Natural killer cell treated with Interleukin-12 subunit alpha and Interleukin-12 subunit beta and Interleukin-15 and Interleukin-18, amount 100 ng/mL, for 72 hours (primary cell): ENCODE results near the gene PRSS58. TPM values are rescaled to one million over a fixed set of nuclear protein-coding genes. Genes with fewer than 3 reads are reported as not detected.

Experiments
- ATAC-seq, 2 donors: fragments of 150-1000 bp; cut with Tn5 transposase in 1 of 2; sonication (Bioruptor Pico), chemical (Tn5 transposase) in 1 of 2; 2 replicates each; pipeline ENCODE4 v1.10.0; 2021
- DNase-seq: peaks from one replicate; pipeline ENCODE4 v3.0.0; 2022; ENCODE audit warnings: low spot score
- H3K27ac Mint-ChIP-seq, 2 donors: 1 replicate in 1 of 2; 2 replicates in 1 of 2; pipeline ENCODE4 v1.8.0; 2022; ENCODE audit warnings: mixed read lengths in 2 of 2, mild to moderate bottlenecking in 1 of 2, moderate library complexity in 1 of 2
- H3K27me3 Mint-ChIP-seq, 2 donors: 1 replicate in 1 of 2; 2 replicates in 1 of 2; pipeline ENCODE4 v1.8.0; 2022; ENCODE audit warnings: mixed read lengths in 2 of 2
- H3K36me3 Mint-ChIP-seq: one replicate; pipeline ENCODE4 v1.8.0; 2022; ENCODE audit warnings: mixed read lengths
- H3K4me1 Mint-ChIP-seq, 2 donors: 1 replicate in 1 of 2; 2 replicates in 1 of 2; pipeline ENCODE4 v1.8.0; 2022; ENCODE audit warnings: low read depth in 2 of 2, mixed read lengths in 2 of 2, mild to moderate bottlenecking in 1 of 2
- H3K4me3 Mint-ChIP-seq: one replicate; pipeline ENCODE4 v1.8.0; 2022; ENCODE audit warnings: mixed read lengths
- H3K9me3 Mint-ChIP-seq: 2 replicates; pipeline ENCODE4 v1.8.0; 2022; ENCODE audit warnings: mixed read lengths
- total RNA-seq, 2 donors: library from RNA; stranded (reverse); gene quantifications; one replicate each; pipeline ENCODE4 v1.2.3, GENCODE V29; 2022

Gene PRSS58
- total RNA-seq, 2 donors from 2014 or later, result not detected

- no peaks in the 10 kb centered on the region for H3K4me1 Mint-ChIP-seq
- H3K27ac Mint-ChIP-seq, result no peak overlapping the region
- ATAC-seq (no peak), DNase-seq (no peak)
- H3K9me3 Mint-ChIP-seq, result peaks cover 6% of the 10 kb centered on the region
- H3K36me3 Mint-ChIP-seq, result no peaks in the 10 kb centered on the region
- no peak overlapping the region for H3K4me3 Mint-ChIP-seq
- H3K27me3 Mint-ChIP-seq, result peaks cover 25 to 34% of the 10 kb centered on the region in 2 donors
Observed at GRCh38 chr7:142263598-142264380, 5.9 kb upstream of the PRSS58 start.

GRCh38 chr7:142250705-142251104 lies 7.2 kb downstream of the PRSS58 start:
- H3K4me3 Mint-ChIP-seq, result no peak overlapping the region
- no peak overlapping the region for H3K27ac Mint-ChIP-seq
- H3K27me3 Mint-ChIP-seq, result peaks cover 0 to 8% of the 10 kb centered on the region in 2 donors
- no peaks in the 10 kb centered on the region for H3K9me3 Mint-ChIP-seq
- no peak for ATAC-seq
- H3K4me1 Mint-ChIP-seq, result no peaks in the 10 kb centered on the region
- no peak for DNase-seq
- no peaks in the 10 kb centered on the region for H3K36me3 Mint-ChIP-seq

GRCh38 chr7:142249918-142250317 lies 7.9 kb downstream of the PRSS58 start:
- Mint-ChIP-seq H3K4me1 (no peaks in the 10 kb centered on the region), H3K27me3 (peaks cover 0 to 8% of the 10 kb centered on the region in 2 donors), H3K4me3 (no peak overlapping the region), H3K27ac (no peak overlapping the region), H3K36me3 (no peaks in the 10 kb centered on the region), H3K9me3 (no peaks in the 10 kb centered on the region)
- DNase-seq (no peak), ATAC-seq (no peak)

GRCh38 chr7:142248166-142249160 lies 9.4 kb downstream of the PRSS58 start:
- Mint-ChIP-seq H3K36me3 (no peaks in the 10 kb centered on the region), H3K27ac (no peak overlapping the region), H3K27me3 (peaks cover 0 to 13% of the 10 kb centered on the region in 2 donors), H3K4me1 (no peaks in the 10 kb centered on the region), H3K9me3 (no peaks in the 10 kb centered on the region), H3K4me3 (no peak overlapping the region)
- DNase-seq (no peak), ATAC-seq (peak in 1 of 2 donors; percentile 33)

GRCh38 chr7:142243823-142244222 lies 14.0 kb downstream of the PRSS58 start:
- ATAC-seq (no peak), DNase-seq (no peak)
- Mint-ChIP-seq H3K4me3 (no peak overlapping the region), H3K36me3 (no peaks in the 10 kb centered on the region), H3K27me3 (peaks cover 0 to 18% of the 10 kb centered on the region in 2 donors), H3K4me1 (no peaks in the 10 kb centered on the region), H3K9me3 (no peaks in the 10 kb centered on the region), H3K27ac (no peak overlapping the region)

- Mint-ChIP-seq H3K9me3 (no peaks in the 10 kb centered on the region), H3K4me1 (no peaks in the 10 kb centered on the region), H3K27ac (no peak overlapping the region), H3K36me3 (no peaks in the 10 kb centered on the region), H3K27me3 (peaks cover 20 to 25% of the 10 kb centered on the region in 2 donors), H3K4me3 (no peak overlapping the region)
- no peak for DNase-seq
- no peak for ATAC-seq
Observed at GRCh38 chr7:142240546-142240945, 17.3 kb downstream of the PRSS58 start.

GRCh38 chr7:142231716-142232115 lies 26.1 kb downstream of the PRSS58 start:
- no peak overlapping the region for H3K4me3 Mint-ChIP-seq
- ATAC-seq (peak in 1 of 2 donors; percentile 38), DNase-seq (no peak)
- H3K36me3 Mint-ChIP-seq, result no peaks in the 10 kb centered on the region
- H3K9me3 Mint-ChIP-seq, result no peaks in the 10 kb centered on the region
- H3K27ac Mint-ChIP-seq, result no peak overlapping the region
- no peaks in the 10 kb centered on the region for H3K4me1 Mint-ChIP-seq
- H3K27me3 Mint-ChIP-seq, result peaks cover 25 to 26% of the 10 kb centered on the region in 2 donors

GRCh38 chr7:142228537-142229104 lies 29.2 kb downstream of the PRSS58 start:
- ATAC-seq, result no peak
- Mint-ChIP-seq H3K36me3 (no peaks in the 10 kb centered on the region), H3K27ac (no peak overlapping the region), H3K27me3 (peaks cover 6 to 22% of the 10 kb centered on the region in 2 donors), H3K4me3 (no peak overlapping the region), H3K9me3 (no peaks in the 10 kb centered on the region), H3K4me1 (no peaks in the 10 kb centered on the region)
- no peak for DNase-seq

Other genes starting within 250 kb of the PRSS58 start
- gene MGAM2, start 146.3 kb downstream of the PRSS58 start, total RNA-seq, result not detected